ENCODE results near the gene KCNJ4.
"Not testable (repeated sequence)": the region's sequence is repeated elsewhere in the genome, so short reads cannot be mapped to it uniquely, and the experiment has no call there.

Gene KCNJ4

DNA sequence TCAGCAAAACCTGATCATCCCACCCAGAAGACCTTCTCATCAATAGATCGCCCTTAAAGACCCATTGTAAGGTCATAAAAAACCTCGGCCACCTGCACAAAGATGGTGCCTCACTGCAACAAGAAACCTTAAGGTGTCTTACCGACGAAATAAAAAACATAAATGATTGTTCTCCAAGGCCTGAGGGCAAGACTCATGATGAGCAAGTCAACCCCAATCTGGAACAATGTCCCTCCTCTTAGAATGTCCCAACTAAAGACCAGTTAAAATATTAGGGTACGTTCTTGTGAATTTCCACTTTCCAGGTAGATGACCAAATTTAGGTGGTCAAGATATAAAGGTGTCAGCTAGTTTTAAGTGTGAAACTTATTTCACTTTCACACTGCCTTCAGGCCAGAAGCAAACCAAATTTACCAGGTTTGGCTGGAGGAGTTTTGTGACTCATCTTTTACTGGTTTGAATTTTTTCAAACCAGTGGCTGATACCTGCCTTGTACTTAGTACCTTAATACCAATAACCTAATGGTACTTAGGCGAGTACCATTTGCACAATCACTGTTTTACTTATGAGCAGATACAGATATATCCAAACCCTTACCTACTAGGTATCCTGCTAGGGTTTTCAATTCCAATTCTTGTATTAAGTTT lies 27.8 kb upstream of the KCNJ4 start:
- H3K27me3 Mint-ChIP-seq, result no peaks in the 10 kb centered on the region
- H3K36me3 Mint-ChIP-seq, result peaks cover 40 to 52% of the 10 kb centered on the region in 2 donors
- ATAC-seq (replicated peaks), result no peak
- no peaks in the 10 kb centered on the region for H3K9me3 Mint-ChIP-seq
- peaks cover 2 to 12% of the 10 kb centered on the region in 2 donors for H3K4me1 Mint-ChIP-seq
- H3K4me3 Mint-ChIP-seq, result no peak overlapping the region
- no peak for DNase-seq
- H3K27ac Mint-ChIP-seq, result peak overlapping the region; percentile 77

DNA sequence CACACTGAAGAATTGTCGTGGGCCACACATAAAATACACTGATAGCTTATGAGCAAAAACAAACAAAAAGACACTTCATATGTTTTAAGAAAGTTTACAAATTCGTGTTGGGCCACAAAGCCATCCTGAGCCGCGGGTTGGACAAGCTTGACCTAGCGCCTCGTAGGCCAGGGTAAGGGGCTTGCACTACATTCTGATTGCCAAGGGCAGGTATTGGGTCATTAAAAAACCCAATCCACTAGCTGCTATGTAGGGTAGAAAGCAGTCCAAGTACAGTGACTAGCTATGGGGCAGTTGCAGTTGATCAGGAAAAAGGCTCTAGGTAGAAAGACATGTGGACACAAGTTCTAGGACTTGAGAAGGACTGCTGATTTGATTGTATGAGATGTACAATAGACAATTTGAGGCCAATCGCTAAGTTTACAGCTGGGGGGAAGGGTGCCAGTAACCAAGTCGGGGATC lies 26.9 kb upstream of the KCNJ4 start:
- DNase-seq (no peak), ATAC-seq (replicated peaks) (no peak)
- H3K4me3 Mint-ChIP-seq, result no peak overlapping the region
- H3K36me3 Mint-ChIP-seq, result peaks cover 39 to 50% of the 10 kb centered on the region in 2 donors
- no peaks in the 10 kb centered on the region for H3K9me3 Mint-ChIP-seq
- H3K4me1 Mint-ChIP-seq, result peaks cover 1 to 10% of the 10 kb centered on the region in 2 donors
- no peak overlapping the region for H3K27ac Mint-ChIP-seq
- H3K27me3 Mint-ChIP-seq, result no peaks in the 10 kb centered on the region

DNA sequence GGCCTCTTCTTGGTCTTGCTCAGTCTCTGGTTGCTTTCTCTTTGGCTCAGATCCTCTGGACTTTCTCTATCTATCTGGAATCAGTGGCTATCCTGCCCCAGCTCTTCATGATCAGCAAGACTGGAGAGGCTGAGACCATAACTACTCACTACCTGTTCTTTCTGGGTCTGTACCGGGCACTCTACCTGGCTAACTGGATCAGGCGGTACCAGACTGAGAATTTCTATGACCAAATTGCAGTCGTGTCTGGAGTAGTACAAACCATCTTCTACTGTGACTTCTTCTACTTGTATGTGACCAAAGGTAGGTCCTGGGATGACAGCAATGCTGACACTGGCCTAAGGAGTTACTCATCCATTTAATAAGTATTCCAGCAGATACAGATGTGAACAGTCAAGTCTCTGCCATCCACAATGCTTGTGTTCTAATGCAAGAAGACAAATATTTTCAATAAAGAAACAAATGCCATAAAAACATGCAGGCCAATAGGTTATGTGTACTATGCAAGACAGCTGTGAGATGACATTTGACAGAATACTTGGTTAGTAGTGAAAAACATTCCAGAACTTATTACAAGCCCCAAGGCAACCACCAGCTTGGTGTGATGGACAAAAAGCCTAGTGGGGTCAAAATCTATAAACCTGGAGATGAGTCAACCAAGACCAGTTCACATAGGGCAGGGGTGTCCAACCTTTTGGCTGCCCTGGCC lies 26.3 kb upstream of the KCNJ4 start:
- no peak for ATAC-seq (replicated peaks)
- H3K27ac Mint-ChIP-seq, result peak overlapping the region; percentile 27
- peaks cover 1 to 6% of the 10 kb centered on the region in 2 donors for H3K4me1 Mint-ChIP-seq
- no peaks in the 10 kb centered on the region for H3K27me3 Mint-ChIP-seq
- no peak overlapping the region for H3K4me3 Mint-ChIP-seq
- DNase-seq, result no peak
- no peaks in the 10 kb centered on the region for H3K9me3 Mint-ChIP-seq
- peaks cover 34 to 46% of the 10 kb centered on the region in 2 donors for H3K36me3 Mint-ChIP-seq

DNA sequence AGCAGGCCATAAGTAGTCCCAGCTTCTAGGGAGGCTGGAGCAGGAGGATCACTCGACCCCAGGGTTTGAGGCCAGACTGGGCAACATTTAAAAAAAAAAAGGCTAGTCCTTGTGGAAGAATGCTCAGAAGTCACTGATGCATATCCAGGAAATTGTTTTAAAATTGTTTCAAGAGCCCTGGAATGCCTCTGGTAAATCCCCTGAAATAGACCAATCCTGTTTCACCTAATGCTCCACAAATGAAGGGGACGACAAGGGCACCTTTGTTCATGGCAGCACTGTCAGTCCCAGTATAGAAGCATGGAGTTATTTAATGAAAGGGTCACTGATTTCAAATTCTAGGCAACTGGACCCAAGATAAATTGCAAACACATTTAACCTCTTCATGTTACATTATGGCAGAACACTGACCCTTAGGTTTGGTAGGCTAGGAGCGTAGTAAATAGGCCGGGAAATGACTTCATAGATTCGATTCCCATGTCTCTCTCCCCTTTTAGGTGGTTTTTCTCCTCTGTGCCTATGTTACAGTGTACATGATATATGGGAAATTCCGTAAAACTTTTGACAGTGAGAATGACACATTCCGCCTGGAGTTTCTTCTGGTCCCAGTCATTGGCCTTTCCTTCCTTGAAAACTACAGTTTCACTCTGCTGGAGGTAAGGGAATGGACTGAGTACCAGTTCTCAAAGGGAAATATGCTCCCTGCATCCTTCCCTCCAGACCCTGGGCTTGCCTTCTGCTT lies 24.3 kb upstream of the KCNJ4 start:
- Mint-ChIP-seq H3K27ac (peak overlapping the region; percentile 37), H3K27me3 (no peaks in the 10 kb centered on the region)
- no peak for ATAC-seq (replicated peaks)

DNA sequence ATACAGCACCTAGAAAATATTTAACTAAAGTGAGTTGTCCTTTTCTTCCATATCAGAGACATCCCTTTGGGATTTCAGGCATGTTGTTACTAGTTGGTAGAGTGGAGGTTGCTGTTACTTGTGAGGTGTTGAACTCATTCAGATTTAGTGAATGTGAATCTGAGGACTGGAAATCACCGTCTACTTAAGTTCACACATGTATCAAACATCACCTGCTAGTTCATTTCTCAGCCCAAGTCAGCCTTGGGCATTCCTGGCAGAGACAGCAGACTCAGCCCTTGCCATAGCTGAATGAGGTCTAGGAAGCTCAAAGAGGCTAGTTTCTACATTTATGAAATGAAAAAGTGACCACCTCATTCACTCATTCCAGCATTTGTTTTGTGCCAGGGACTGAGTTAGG lies 22.6 kb upstream of the KCNJ4 start:
- Mint-ChIP-seq H3K27me3 (no peaks in the 10 kb centered on the region), H3K4me1 (no peaks in the 10 kb centered on the region), H3K4me3 (no peak overlapping the region), H3K36me3 (peaks cover 14% of the 10 kb centered on the region in 2 donors), H3K9me3 (no peaks in the 10 kb centered on the region), H3K27ac (peak overlapping the region; percentile 76)
- DNase-seq (no peak), ATAC-seq (replicated peaks) (no peak)

More for the DNA sequence above, 24.3 kb upstream of the KCNJ4 start:
- no peak overlapping the region for H3K4me3 Mint-ChIP-seq
- H3K36me3 Mint-ChIP-seq, result peaks cover 25 to 31% of the 10 kb centered on the region in 2 donors
- H3K4me1 Mint-ChIP-seq, result peaks cover 0 to 5% of the 10 kb centered on the region in 2 donors
- no peaks in the 10 kb centered on the region for H3K9me3 Mint-ChIP-seq
- DNase-seq, result no peak

DNA sequence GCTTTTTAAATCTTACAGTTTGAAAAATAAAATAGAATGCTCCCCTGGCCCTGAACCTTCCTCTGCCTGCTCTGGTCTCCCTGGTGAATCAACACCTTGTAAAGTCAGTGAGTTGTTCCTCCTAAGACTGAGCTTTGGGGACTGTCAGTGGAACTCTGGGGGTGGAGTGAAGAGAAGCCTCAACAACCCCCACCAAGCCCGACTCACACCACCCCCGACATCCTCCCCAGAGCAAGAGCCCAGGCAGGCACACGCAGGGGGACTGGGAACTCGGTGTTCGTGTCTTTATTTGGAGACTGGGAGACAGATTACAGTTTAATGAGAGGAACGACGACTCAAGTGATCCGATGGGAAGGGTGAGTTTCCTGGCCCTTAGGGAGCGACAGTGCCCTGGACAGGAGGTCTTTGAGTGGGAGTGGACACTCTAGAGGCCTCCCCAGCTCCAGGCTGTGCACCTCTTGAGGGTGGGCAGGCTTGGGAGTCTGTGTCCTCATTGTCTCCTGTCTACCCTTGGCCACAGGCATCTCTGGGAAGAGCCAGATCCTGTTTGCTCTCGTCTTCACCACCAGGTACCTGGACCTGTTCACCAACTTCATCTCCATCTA lies 19.1 kb upstream of the KCNJ4 start:
- no peaks in the 10 kb centered on the region for H3K4me1 Mint-ChIP-seq
- H3K27ac Mint-ChIP-seq, result no peak overlapping the region
- no peak overlapping the region for H3K4me3 Mint-ChIP-seq
- no peaks in the 10 kb centered on the region for H3K9me3 Mint-ChIP-seq
- peaks cover 4 to 9% of the 10 kb centered on the region in 2 donors for H3K27me3 Mint-ChIP-seq
- ATAC-seq (replicated peaks), result no peak
- DNase-seq, result no peak
- no peaks in the 10 kb centered on the region for H3K36me3 Mint-ChIP-seq

DNA sequence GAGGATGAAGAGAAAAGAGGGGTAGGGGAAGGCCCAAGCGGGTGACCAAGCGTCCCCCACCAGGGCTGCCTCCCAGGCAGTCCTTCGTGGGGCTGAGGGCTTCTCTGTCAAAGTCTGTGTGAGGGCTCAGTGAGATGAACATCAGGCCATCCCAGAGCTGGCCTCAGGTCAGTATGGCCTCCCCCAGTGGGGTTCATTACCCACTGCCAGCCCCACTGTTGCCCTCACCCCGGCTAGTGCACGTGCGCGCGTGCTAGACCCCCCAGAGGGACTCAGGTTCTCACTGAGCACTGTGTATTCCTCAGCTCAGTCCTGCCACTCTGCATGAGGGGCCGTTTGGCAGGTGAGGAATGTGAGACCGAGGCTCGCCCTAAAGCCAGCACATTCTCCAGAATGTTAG lies 16.2 kb upstream of the KCNJ4 start:
- no peaks in the 10 kb centered on the region for H3K36me3 Mint-ChIP-seq
- H3K27ac Mint-ChIP-seq, result no peak overlapping the region
- H3K4me3 Mint-ChIP-seq, result no peak overlapping the region
- no peak for DNase-seq
- peaks cover 10 to 13% of the 10 kb centered on the region in 2 donors for H3K4me1 Mint-ChIP-seq
- no peaks in the 10 kb centered on the region for H3K9me3 Mint-ChIP-seq
- ATAC-seq (replicated peaks), result no peak
- H3K27me3 Mint-ChIP-seq, result peaks cover 21 to 36% of the 10 kb centered on the region in 2 donors

DNA sequence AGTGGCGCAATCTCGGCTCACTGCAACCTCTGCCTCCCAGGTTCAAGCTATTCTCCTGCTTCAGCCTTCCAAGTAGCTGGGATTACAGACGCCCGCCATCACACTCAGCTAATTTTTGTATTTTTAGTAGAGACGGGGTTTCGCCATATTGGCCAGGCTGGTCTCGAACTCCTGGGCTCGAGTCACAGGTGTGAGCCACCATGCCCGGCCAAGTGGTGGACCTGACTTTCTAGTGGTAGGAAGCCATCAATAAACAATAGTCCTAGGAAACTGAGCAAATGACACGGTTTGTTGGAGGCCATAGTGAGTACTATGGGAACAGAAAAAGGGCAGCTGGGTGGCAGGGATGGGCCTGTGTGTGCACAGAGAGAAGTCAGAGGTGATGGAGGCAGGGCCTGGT lies 15.2 kb upstream of the KCNJ4 start:
- H3K27me3 Mint-ChIP-seq, result peaks cover 32 to 47% of the 10 kb centered on the region in 2 donors
- H3K9me3 Mint-ChIP-seq; DNase-seq; H3K27ac Mint-ChIP-seq; H3K4me3 Mint-ChIP-seq; H3K36me3 Mint-ChIP-seq; ATAC-seq (replicated peaks): not testable (repeated sequence)
- H3K4me1 Mint-ChIP-seq, result peaks cover 10 to 22% of the 10 kb centered on the region in 2 donors

DNA sequence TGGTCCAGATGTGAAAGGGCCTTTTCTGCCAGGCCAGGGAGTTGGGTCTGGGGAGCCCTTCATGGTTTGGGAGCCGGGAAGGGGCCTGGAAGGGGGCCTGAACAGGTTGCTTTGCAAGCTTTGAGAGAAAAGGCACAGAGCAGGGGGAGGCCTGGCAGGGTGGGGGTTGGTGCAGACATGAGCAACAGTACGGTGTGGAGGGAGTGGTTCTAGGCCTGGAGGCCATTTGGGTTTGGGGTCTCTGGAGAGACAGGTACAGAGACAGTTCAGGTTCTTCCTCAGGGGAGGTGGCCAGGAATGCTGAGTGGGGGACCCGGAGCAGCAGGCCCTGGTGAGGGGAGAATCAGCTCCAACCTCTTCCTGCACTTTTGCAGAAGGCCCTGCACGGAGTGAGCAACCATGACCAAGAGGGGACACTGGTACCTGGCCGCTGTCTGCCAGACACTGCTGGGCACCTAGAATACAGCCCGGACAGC lies 14.3 kb upstream of the KCNJ4 start:
- Mint-ChIP-seq H3K27ac (no peak overlapping the region), H3K4me1 (peaks cover 10 to 24% of the 10 kb centered on the region in 2 donors), H3K27me3 (peaks cover 35 to 53% of the 10 kb centered on the region in 2 donors), H3K36me3 (no peaks in the 10 kb centered on the region), H3K9me3 (no peaks in the 10 kb centered on the region), H3K4me3 (no peak overlapping the region)
- ATAC-seq (replicated peaks) (no peak), DNase-seq (no peak)

DNA sequence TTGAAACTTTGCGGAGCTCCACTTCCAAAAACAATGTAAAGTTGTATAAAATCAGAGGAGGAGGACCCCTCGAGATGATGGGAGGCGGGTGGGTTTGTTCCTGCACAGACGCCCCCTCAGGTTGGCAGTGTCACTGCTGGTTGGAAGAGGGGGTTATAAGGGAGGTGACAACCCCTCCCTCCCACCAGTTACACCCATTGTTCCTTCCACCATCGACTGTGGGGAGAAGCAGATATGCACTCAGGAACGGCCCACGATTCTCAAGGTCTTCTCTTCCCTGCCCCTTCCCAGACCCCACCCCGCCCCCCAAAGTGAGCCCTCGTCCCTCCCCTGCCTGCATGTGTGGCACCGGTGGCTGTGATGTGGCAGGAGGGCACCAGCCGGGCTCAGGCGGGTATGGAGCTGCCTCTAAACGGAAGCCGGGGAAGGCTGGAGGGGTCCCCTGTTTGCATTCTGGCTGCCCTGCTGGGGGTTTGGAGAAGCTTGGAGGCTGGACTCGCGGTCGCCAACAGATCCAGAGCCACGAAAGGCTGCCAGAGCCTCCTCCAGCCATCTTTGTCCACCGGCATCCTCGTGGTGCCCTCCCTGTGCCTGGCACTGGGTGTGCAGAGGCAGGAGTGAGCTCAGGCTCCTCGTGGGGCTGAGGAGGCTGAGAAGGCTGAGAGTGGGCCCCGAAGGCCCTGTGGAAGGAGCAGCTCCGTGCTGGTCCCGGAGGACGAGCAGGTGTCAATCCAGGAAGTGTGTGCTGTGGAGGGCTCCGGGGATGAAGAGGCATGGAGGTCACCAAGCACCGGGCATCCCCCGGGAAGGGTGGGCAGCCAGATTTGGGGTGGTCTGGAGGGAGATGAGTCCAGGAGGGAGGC lies 13.7 kb upstream of the KCNJ4 start:
- no peaks in the 10 kb centered on the region for H3K9me3 Mint-ChIP-seq
- peak overlapping the region; percentile 73 to 83 for H3K4me3 Mint-ChIP-seq
- ATAC-seq (replicated peaks) (peak; percentile 17 to 45), DNase-seq (no peak)
- no peaks in the 10 kb centered on the region for H3K36me3 Mint-ChIP-seq
- peaks cover 42 to 59% of the 10 kb centered on the region in 2 donors for H3K27me3 Mint-ChIP-seq
- H3K27ac Mint-ChIP-seq, result no peak overlapping the region
- peaks cover 10 to 28% of the 10 kb centered on the region in 2 donors for H3K4me1 Mint-ChIP-seq

DNA sequence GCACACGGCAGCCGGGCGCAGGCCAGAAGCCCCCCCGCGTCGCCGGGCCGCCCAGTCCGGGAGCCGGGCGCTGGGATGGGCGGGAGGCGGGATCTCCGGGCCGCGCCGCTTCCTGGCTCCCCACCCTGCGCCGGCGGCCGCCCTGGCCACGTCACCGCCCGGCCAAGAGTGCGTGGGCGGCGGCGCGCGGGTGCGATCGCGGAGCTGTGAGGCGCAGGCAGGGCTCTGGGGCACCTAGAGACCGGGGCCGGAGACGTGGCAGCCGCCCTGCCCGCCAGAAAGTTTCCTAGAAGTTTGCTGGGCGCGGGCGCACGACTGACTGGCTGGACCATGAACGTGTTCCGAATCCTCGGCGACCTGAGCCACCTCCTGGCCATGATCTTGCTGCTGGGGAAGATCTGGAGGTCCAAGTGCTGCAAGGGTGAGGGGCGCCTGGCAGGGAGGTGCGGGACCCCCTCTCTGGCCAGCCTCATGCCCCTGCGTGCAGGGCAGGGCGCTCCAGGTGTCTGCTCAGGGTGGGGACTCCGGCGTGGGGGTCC lies 13.0 kb upstream of the KCNJ4 start, which contains the start of gene KDELR3:
TSS of gene KDELR3 (plus strand) at position 193 of the 539 bp plus-strand sequence. CDS start at position 331, 138 bp downstream.
- H3K27ac Mint-ChIP-seq, result peak within 1 kb of the TSS; percentile 80
- ATAC-seq (replicated peaks) (peak; percentile 90 to 92), DNase-seq (peak; percentile 56)
- H3K36me3 Mint-ChIP-seq, result no peaks in the 10 kb centered on the region
- peak within 1 kb of the TSS; percentile 83 to 86 for H3K4me3 Mint-ChIP-seq
- peaks cover 16 to 35% of the 10 kb centered on the region in 2 donors for H3K4me1 Mint-ChIP-seq
- no peaks in the 10 kb centered on the region for H3K9me3 Mint-ChIP-seq
- H3K27me3 Mint-ChIP-seq, result peaks cover 49 to 66% of the 10 kb centered on the region in 2 donors

DNA sequence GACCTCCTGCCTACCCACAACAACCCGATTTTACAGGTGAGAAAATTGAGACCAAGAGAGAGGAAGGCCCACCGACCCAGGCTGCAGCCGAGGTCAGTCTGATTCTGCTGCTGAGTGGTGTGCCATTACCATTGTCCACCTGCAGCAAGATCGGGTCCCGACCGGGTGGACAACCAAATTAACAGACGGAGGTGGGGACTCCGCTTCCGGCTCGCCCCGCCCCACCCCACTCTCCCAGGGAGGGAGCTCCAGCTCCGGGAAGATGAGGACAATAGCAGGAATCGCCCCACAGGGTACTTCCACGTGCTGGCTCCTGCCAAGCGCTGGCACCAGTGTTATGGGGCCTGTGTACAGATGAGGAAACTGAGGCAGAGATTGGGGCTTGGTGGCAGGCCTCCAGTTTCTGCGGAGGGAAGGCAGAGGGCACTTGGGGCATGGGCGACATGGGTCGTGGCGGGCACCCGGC lies 12.5 kb upstream of the KCNJ4 start:
- no peak for ATAC-seq (replicated peaks)
- peaks cover 51 to 71% of the 10 kb centered on the region in 2 donors for H3K27me3 Mint-ChIP-seq
- H3K9me3 Mint-ChIP-seq, result no peaks in the 10 kb centered on the region
- peaks cover 16 to 37% of the 10 kb centered on the region in 2 donors for H3K4me1 Mint-ChIP-seq
- H3K27ac Mint-ChIP-seq, result peak overlapping the region; percentile 80
- no peak for DNase-seq
- H3K36me3 Mint-ChIP-seq, result no peaks in the 10 kb centered on the region
- H3K4me3 Mint-ChIP-seq, result peak overlapping the region; percentile 77 to 86

All from stimulated activated naive B cell treated with anti-CD40 and anti-IgM and Interleukin-4, amounts not matched to agents 10 μg/mL and 1 μg/mL and 100 μg/mL, for 72 hours (primary cell).